ENCODE results near the gene FERMT1.

- no peak for TF ChIP-seq ETS1 (IDR thresholded peaks at IDR 0.05)
- no peak for TF ChIP-seq EZH2 (IDR thresholded peaks at IDR 0.05; ENCODE audit: low read depth, unreplicated experiment)
These were observed 93.3 kb downstream of the FERMT1 start for GRCh38 chr20:6029538-6029937.

All from GM23338 (cell line).